Measurements from ENCODE around the gene CSHL1.

The CSHL1 gene

DNA sequence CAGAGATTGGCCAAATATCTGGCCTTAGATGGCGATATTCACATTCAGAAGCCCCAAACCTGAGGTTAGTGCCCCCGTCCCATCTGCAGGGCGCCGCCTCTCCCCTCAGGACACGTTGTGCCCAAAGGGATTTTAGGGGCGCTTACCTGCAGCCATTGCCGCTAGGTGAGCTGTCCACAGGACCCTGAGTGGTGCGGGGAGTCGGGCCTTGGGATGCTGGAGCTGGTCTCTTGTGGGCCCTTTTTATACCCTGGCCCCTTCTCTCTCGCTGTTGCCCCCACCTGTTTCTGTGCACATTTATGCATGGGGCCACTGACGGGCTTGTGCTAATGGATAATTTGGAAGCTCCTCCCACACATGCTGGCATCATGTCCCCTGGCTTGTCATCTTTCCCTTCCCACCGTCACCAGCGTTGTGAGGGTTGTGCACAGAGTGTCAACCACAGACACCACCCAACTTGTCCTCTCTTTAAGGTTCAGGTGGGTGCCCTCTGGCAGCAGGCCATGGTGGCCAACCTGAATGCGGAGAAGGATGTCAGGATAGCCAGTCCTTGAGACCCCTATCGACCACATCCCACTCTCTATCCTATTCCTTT, at the start of gene CSHL1:
CSHL1 (minus strand) TSS at position 218 of the 595 bp plus-strand sequence; CDS start at position 156, 62 bp downstream.
- no peak for DNase-seq

DNA sequence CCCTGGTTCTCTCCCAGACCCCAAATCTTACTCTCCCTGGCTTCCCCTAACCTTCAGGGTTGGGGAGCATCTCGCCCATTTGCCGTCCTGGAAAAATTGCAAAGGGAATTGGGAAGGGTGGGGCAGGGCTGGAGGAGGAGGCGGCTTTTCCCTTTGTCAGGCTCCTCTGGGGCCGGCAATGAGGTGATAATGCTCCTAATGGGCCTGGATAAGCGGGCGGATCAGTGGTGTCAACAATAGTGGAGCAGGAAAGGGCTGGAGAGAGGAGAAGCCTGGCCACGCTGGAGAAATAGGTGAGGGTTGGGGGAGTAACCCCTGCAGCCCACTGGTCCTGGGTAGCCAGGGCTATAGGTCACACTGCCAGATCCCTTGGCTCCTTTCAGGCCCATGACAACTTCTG, 49.4 kb upstream of the CSHL1 start:
- no peak for DNase-seq

GRCh38 chr17:63960006-63960405, 48.9 kb upstream of the CSHL1 start:
- DNase-seq: no peak

DNA sequence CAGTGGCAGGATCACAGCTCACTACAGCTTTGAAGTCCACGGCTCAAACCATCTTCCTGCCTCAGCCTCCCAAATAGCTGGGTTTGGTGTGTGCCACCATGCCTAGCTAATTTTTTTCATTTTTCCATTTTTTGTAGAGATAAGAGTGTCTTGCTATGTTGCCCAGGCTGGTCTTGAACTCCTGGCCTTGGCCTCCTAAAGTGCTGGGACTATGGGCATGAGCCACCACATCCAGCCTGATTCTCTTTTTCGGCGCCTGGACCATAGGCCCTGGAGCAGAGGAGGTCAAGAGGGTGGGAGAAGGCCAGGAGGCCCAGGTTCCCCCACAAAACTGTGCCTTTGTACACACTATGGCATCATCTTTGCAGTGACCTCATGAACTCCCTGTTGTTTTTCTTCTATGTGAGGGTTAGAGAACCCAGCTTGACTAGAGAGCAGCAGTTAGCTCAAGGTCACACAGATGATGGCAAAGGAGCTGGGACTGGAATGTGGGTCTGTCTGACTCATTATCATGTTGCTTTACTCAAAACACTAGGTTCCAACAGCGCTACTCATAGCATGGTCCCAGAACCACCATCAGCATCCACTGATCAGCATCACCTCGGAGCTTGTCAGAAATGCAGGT, 45.4 kb upstream of the CSHL1 start:
- no peak for DNase-seq

DNA sequence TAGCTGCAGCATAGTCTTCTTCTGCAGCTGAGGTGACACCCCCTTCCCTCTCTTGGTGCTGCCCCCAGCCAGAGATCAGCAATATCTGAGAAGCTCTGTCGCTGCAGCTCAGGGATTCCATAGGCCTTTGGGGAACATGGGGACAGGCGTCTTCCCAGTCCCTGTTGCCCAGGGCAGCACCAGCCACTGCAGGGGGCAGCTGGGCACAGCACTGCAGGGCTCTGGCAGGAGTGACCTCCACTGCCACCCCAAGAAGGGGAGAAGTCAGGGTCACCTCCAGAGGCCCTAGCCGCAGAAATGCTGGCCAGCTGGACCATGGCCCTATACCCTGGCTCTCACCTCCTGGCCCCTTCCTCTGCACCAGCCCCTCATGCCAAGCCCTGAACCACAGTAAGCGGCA, 44.7 kb upstream of the CSHL1 start:
- no peak for DNase-seq

- no peak for DNase-seq
Observed at GRCh38 chr17:63955232-63955631, 44.2 kb upstream of the CSHL1 start.

GRCh38 chr17:63954402-63955063, 43.5 kb upstream of the CSHL1 start:
- peak; percentile 47 for DNase-seq

DNA sequence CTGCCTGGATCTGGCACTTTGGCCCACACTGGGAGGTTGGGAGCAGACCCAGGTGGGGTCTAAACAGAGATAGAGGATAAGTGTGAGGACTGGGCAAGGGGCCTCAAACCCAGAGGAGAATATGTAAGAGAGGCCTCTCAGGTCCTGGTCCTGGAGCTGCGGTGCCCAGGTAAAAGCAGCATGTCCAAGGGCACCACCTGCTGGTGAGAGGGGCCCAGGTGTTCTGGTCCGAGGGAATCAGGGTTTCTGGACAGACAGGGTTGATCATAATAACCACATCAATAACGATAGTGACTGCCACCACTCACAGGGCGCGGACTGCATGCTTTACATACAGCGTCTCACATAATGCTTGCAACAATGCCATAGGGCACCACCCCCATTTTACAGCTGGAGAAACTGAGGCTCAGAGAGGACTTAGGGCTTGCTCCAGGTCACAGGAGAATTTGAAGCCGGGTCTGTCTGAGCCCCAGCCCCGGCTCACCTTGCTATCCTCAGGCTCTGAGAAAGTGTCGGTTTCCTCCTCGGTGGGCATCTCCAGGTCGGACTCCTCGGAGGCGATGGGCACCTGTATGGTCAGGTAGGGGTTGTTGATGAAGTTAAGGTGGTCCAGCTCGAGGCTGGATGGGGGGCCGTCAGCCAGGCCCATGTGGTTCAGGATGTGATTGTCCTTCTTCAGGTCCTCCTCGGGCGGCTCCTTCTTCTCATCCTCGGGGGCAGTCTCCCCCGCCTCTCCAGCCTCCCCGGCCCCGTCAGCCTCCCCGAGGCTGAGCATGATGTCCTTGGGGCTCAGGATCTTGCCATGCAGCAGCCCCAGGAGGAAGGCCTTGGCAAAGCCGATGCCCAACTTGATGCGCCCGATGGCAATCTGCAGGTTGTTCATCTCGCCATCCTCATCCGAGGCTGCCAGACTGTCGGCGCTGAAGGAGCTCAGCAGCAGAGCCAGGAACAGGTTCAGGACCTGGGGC, 40.2 kb upstream of the CSHL1 start:
- peak; percentile 38 for DNase-seq

DNA sequence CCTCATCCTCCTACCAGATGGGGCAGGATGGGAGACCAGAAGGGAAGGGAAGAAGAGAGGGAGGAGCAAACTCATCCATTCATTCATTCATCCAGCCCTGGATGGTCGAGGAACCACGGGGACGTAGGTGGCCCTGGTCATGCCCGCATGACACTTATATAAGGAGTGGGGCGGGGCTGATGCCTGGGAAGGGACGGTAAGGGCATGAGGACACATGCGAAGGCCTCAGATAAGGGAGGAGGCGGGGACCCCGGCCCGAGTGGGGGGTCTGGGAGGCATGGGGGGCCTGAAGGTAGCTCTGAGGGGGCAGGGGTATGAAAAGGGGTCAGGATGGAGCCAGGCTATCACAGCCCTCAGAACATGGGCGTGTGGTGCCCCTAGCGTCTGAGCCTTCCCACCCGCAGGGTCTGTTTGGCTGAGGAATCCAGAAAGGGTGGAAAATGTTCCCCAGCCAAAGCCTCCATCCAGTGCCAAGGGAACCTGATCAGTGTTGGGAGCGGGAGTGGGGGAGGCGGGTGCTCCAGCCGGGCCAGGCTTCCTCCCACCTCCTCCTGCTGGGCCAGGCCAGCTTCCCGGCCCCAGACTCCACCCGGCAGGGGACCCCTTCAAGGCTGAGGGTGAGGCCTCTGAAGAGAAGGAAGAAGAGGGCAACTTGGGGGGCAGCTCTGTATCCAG, 38.7 kb upstream of the CSHL1 start:
- no peak for DNase-seq

DNA sequence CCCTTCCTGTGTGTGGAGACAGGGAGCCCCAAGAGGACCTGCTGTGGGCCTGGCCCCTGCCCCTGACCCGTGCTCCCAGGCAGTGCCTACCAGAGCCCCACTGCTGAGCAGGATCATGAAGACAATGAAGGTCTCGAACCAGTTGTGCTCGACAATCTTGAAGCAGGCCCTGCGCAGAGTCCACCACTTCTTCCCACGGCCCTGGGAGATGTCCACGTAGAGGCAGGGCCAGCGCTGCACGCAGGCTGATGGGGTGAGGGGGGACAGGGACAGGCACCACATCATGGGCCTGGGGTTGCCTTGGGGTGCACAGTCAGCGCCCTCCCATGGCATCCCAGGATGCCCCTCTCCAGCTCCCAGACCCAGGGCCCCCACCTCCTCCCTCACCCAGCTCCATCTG, 37.5 kb upstream of the CSHL1 start:
- no peak for DNase-seq

DNA sequence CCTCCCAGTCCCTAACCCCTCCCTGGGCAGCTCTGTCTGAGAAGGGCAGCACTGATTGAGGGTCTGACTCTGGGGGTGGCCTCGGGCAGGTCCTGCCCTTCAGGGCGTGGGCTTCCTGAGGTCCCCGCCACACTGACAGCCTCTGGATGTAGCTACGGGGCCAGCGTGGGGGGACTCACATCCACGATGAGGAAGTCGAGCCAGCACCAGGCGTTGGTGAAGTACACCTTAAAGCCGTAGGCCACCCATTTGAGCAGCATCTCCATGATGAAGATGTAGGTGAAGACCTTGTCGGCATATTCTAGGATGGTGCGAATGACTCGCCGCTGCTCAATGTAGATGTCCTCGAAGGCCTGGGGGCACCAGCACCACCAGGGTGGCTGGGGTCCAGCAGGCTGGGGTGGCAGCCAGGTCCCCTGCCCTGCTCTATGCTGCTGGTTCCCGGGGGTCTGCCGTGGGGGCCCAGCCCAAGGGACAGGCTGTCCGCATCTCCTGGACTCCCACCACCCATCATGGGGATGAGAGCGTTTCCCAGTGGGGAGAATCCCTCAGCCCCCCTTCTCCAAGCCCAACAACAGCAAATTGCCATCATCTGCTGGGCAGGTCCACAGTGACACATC, 36.8 kb upstream of the CSHL1 start:
- no peak for DNase-seq

DNA sequence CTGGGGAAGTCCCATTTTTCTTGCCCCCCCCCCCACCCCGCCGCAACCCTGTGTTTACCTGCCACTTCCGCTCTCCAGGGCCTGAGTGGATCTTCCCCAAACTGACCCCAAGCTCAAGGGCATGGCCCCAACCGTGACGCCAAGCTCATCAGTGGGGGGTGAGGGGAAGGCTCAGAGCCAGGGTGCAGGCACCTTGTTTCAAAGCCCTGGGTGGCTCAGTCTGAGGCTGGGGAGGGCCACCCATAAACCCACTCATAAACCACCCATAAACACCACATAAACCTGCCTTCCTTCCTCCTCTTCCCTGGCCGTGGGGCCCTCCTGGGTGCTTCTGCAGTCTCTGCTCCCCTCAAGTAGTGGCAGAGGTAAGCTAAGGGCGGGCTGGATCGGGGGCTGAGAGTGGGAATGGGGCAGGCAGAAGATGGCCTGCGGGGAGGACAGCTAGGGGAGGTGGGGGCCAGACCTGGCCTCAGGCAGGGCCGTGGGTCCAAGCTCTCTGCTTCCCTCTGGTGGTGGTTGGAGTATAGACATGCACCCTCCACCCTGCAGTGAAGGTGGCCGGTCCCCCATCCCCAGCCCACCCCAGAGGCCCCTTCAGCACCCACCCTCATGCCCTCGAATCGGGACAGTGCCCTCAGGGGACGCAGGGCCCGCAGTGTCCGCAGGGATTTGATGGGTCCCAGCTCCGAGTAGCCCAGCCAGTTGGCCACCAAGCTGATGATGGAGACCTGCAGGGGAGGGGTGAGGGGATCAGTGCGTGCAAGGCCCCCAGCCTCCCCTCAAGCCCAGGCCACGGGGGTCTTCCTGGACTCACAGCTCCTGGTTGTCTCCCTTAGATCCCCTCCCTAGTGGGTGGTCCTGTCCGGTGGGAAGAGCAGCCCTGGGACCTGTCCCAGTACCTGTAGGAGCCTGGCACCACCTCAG, 35.6 kb upstream of the CSHL1 start:
- peak; percentile 75 for DNase-seq

- no peak for DNase-seq
Observed at GRCh38 chr17:63945784-63946439, 34.9 kb upstream of the CSHL1 start.

GRCh38 chr17:63944736-63945499, 33.9 kb upstream of the CSHL1 start:
- no peak for DNase-seq

DNA sequence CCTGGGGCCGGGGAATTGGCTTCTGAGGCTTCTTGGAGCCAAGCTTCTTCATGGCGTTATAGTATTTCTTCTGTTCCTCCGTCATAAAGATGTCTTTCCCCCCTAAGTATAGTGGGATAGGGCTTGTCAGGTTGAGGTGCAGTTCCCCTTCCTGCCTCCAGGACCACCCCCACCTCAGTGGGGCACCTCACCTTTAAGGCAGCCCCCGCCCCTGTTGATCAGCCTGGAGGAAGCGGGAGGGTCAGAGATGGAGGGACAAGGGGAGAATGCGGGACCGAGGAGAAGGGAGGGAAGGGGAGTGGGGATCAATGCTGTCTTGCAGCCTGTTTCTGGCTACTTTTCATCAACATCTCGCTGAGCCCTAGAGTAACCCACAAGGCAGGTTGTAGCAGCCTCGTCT, 32.7 kb upstream of the CSHL1 start:
- no peak for DNase-seq

DNA sequence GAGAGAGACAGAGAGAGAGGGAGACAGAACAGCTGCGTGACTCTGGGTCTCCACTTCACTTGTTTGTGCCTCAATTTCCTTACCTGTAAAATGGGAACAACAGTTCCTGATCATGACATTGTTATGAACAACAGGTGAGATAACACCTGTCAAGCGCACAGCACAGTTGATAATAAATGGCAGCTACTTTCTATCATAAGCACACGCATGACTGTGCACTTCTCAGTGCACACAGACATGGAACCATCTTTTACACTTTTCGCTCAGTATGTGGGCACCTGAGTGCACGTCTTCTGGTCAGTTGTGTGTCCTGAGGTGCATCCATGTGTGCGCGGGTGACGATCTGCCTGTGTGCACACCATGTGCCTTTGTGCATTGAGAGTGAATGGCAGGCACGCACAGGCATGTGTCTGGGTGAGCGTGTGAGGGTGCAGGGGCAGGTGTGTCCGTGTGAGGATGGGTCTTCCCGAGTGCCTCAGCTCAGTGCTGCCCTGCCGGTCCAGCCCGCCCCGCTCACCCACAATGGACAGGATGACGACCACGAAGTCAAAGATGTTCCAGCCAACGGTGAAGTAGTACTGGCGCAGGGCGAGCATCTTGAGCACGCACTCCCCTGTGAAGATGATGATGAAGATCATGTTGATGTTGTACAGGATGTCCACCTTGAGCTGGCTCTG, 31.4 kb upstream of the CSHL1 start:
- DNase-seq: no peak

GRCh38 chr17:63941751-63942150, 30.7 kb upstream of the CSHL1 start:
- DNase-seq: no peak

DNA sequence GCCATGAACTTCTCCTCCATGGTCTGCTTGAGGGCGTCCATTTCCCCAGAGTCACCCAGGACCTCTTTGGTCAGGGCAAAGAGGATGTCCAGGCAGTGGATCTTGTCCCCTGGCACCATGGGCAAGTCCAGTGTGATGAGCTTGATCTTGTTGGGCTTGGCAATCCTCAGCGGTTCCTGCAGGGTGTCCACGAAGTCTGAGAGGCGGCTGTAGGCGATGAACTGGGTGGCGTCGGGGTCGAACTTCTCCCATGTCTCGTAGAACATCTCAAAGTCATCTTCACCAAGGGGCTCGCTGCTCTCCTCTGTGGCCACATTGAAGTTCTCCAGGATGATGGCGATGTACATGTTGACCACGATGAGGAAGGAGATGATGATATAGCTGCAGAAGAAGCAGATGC, 30.1 kb upstream of the CSHL1 start:
- DNase-seq: no peak

GRCh38 chr17:63940584-63940983, 29.5 kb upstream of the CSHL1 start:
- no peak for DNase-seq

Data from activated CD4-positive, alpha-beta T cell treated with anti-CD3 and anti-CD28 coated beads for 48 hours (primary cell).